HG03045 (cell line): ENCODE measurements around the gene GRIN2D.

Source experiments
- ATAC-seq: cut with Tn5 transposase; IDR thresholded peaks from one replicate; pipeline ENCODE4 v1.9.1; 2021; ENCODE audit warnings: mild to moderate bottlenecking, moderate library complexity; ENCODE audit not compliant: unreplicated experiment

GRIN2D gene

GRCh38 chr19:48441360-48442050, 48.0 kb downstream of the GRIN2D start:
- no peak for ATAC-seq

GRCh38 chr19:48442116-48443035, 48.9 kb downstream of the GRIN2D start:
- no peak for ATAC-seq

GRCh38 chr19:48443256-48443655, 49.8 kb downstream of the GRIN2D start:
- no peak for ATAC-seq
